HepG2 (cell line): ENCODE measurements around the gene ARIH2. TPM values are rescaled to one million over a fixed set of nuclear protein-coding genes. Genes with fewer than 3 reads are reported as not detected.

Experiments used
- ATAC-seq: fragments of 200-7000 bp; cut with Tn5 transposase; 3 replicates; pipeline ENCODE4 v1.9.1; 2020; ENCODE audit warnings: mild to moderate bottlenecking, moderate library complexity
- BruUV-seq: library from RNA; stranded (reverse); fragments of 400-500 nt; replicated peaks from 2 replicates; lab custom pipeline; 2021; lab: Mats Ljungman, UMichigan
- CTCF ChIA-PET: fragments of 300-600 bp; formaldehyde crosslinking; extraction: SDS; loops from one replicate; lab custom pipeline; 2021; ENCODE audit warnings: low total read pairs, inconsistent platforms, low intra/inter-chr PET ratio; lab: Yijun Ruan, JAX
- POLR2A ChIA-PET: fragments of 350-600 bp; sonication (Branson Sonifier 250); formaldehyde crosslinking; loops from one replicate; lab custom pipeline; 2020; ENCODE audit warnings: antibody characterized with exemption, inconsistent platforms; lab: Yijun Ruan, JAX
- DNase-seq: peaks from one replicate; pipeline ENCODE4 v3.0.0-alpha.2; 2015; ENCODE audit warnings: low spot score
- FAIRE-seq: peaks from 3 replicates; lab custom pipeline; 2011; peaks lifted over from hg19 to GRCh38; lab: Jason Lieb, UNC
- H2AFZ ChIP-seq: one replicate; pipeline ENCODE4 v1.6.1; 2011; ENCODE audit warnings: low read length, inconsistent platforms
- H3K27ac ChIP-seq: fragments of 300-600 bp; 3 replicates; pipeline ENCODE4 v1.8.0; 2011; ENCODE audit warnings: mixed run types, mild to moderate bottlenecking, mixed read lengths, low read length, inconsistent platforms; ENCODE audit not compliant: insufficient read depth; ENCODE audit errors: extremely low read length
- H3K27me3 ChIP-seq, 2 experiments: fragments of 200-600 bp in 1 of 2; 2 replicates in 1 of 2; 3 replicates in 1 of 2; pipeline versions ENCODE4 v1.6.0 to v1.8.0; 2011; ENCODE audit warnings: low read length in 2 of 2, mild to moderate bottlenecking in 2 of 2, moderate library complexity in 2 of 2, inconsistent platforms in 1 of 2; ENCODE audit not compliant: insufficient read depth in 2 of 2, control insufficient read depth in 1 of 2
- H3K36me3 ChIP-seq, 2 experiments: fragments of 200-600 bp in 1 of 2; replicated peaks in 1 of 2; 2 replicates in 1 of 2; 3 replicates in 1 of 2; pipeline versions ENCODE4 v1.5.1 to v1.8.0; 2011; ENCODE audit warnings: low read length in 2 of 2, inconsistent platforms in 1 of 2; ENCODE audit not compliant: insufficient read depth in 2 of 2, control insufficient read depth in 1 of 2
- H3K4me1 ChIP-seq: 2 replicates; pipeline ENCODE4 v1.5.1; 2012; ENCODE audit warnings: low read length, inconsistent platforms; ENCODE audit not compliant: insufficient read depth
- H3K4me2 ChIP-seq: 2 replicates; pipeline ENCODE4 v1.6.0; 2011; ENCODE audit warnings: low read depth, low read length, inconsistent platforms
- H3K4me3 ChIP-seq, 3 experiments: fragments of 200-600 bp in 1 of 3; sonication (generic), shearing (Covaris generic) in 1 of 3; replicated peaks in 1 of 3; 2 replicates each; pipeline ENCODE4 v1.5.1; 2011 to 2016; ENCODE audit warnings: low read length in 3 of 3, inconsistent platforms in 2 of 3, low read depth in 2 of 3, mild to moderate bottlenecking in 2 of 3, control low read depth in 1 of 3, mixed read lengths in 1 of 3; ENCODE audit not compliant: insufficient read depth in 1 of 3
- H3K79me2 ChIP-seq: one replicate; pipeline ENCODE4 v1.6.1; 2011; ENCODE audit warnings: low read length, inconsistent platforms; ENCODE audit not compliant: insufficient read depth
- H3K9ac ChIP-seq: 2 replicates; pipeline ENCODE4 v1.6.0; 2011; ENCODE audit warnings: mild to moderate bottlenecking, low read depth, low read length, inconsistent platforms; ENCODE audit not compliant: insufficient read depth
- H3K9me3 ChIP-seq: 2 replicates; pipeline ENCODE4 v1.5.1; 2012; ENCODE audit warnings: mild to moderate bottlenecking, low read length
- H4K20me1 ChIP-seq: 2 replicates; pipeline ENCODE4 v1.6.0; 2011; ENCODE audit warnings: inconsistent platforms, mild to moderate bottlenecking, low read length, moderate library complexity; ENCODE audit not compliant: insufficient read depth
- MEF2D ChIP-seq: sonication (generic); formaldehyde crosslinking; IDR thresholded peaks from 2 replicates; pipeline ENCODE4 v1.5.1; 2020; ENCODE audit warnings: mild to moderate bottlenecking, missing genetic modification reagents
- MTF2 ChIP-seq: sonication (generic); formaldehyde crosslinking; IDR thresholded peaks from 2 replicates; pipeline ENCODE4 v1.5.0; 2020; ENCODE audit warnings: missing genetic modification reagents, borderline replicate concordance
- ZFP36L1 ChIP-seq: sonication (generic); formaldehyde crosslinking; IDR thresholded peaks from 2 replicates; pipeline ENCODE4 v1.8.0; 2022; ENCODE audit warnings: mild to moderate bottlenecking, missing genetic modification reagents, moderate library complexity
- ZKSCAN1 ChIP-seq: fragments of 150-350 bp; IDR thresholded peaks from 2 replicates; pipeline ENCODE4 v1.6.1; 2014; ENCODE audit warnings: low read length
- ZNF577 ChIP-seq: sonication (generic); formaldehyde crosslinking; IDR thresholded peaks from 2 replicates; pipeline ENCODE4 v1.4.0; 2020; ENCODE audit warnings: mild to moderate bottlenecking, low read depth, missing genetic modification reagents, borderline replicate concordance
- WGBS: methylation state at CpG from one replicate; pipeline ENCODE4 v1.1.6; 2017; ENCODE audit warnings: low lambda C conversion rate; 5-methylcytosine and 5-hydroxymethylcytosine counted together
- in situ Hi-C: cut with HindIII; loops from 2 replicates; pipeline ENCODE4 v1.10.0; 2017; ENCODE audit warnings: low pct_unique_long_range_greater_than_20kb; ENCODE audit not compliant: extremely low pct_ligation_motif_present
- intact Hi-C: fragments of 100-400 bp; cut with micrococcal nuclease; formaldehyde crosslinking; loops from one replicate; pipeline ENCODE4 v1.10.0; 2022; ENCODE audit not compliant: unreplicated experiment
- polyA plus RNA-seq, 8 experiments: library from polyadenylated mRNA; depleted of rRNA in 3 of 8; stranded (reverse) in 7 of 8; unstranded in 1 of 8; fragments of >200 nt; fragmentation: Illumina TruSeq in 4 of 8; extraction: Trizol in 4 of 8; gene quantifications; 2 replicates each; pipeline versions ENCODE4 v1.2.1 to v1.2.3, GENCODE V29; 2011 to 2016; ENCODE audit warnings: low read depth in 4 of 8, missing spikeins in 1 of 8, mixed read lengths in 1 of 8; ENCODE audit not compliant: insufficient read depth in 1 of 8
- total RNA-seq, 5 experiments: library from RNA; depleted of rRNA; stranded (reverse); fragments of >200 nt; fragmentation: Illumina TruSeq; extraction: Trizol; gene quantifications; 2 replicates each; pipeline ENCODE4 v1.2.3, GENCODE V29; 2016; ENCODE audit warnings: low read depth in 1 of 5
- TF ChIP-seq, protein P1 (sequence below): sonication (generic); formaldehyde crosslinking; conservative IDR thresholded peaks from 2 replicates; pipeline ENCODE4 v1.4.0; 2020; ENCODE audit warnings: missing genetic modification reagents
- TF ChIP-seq, protein P2 (sequence below): sonication (generic); formaldehyde crosslinking; IDR thresholded peaks from 2 replicates; pipeline ENCODE4 v1.4.0; 2020; ENCODE audit warnings: missing genetic modification reagents, borderline replicate concordance

ARIH2 gene
- total and polyA plus RNA-seq, 2 of the 13 experiments (the other 11 are each of a cell fraction or from before 2014, with no cell fraction given) = 64.8 to 83.3 TPM

DNA sequence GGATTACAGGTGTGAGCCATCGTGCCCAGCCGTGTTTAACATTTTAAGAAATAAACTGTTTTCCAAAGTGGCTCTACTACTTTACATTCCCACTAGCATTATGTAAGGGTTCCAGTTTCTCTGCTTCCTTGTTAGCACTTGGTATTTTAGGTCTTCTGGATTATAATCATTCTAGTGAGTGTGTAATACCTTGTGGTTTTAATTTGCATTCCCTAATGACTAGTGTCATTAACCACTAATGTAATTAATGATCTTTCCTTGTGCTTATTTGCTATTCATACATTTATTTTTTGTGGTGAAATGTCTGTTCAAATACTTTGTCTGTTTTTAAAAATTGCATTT is 30.7 kb downstream of the ARIH2 start:
- Histone ChIP-seq H3K36me3 (peaks cover 0 to 14% of the 10 kb centered on the region in 2 experiments; a peak in 3 of 5 replicates), H3K79me2 (peaks cover 13% of the 10 kb centered on the region)

More for the DNA sequence above, 30.7 kb downstream of the ARIH2 start:
- H3K27me3 ChIP-seq = no peaks in the 10 kb centered on the region
- no peak overlapping the region for H3K9ac ChIP-seq
- TF ChIP-seq ZNF577 (no peak), MEF2D (CRISPR knock-in tag) (no peak), ZKSCAN1 (no peak), ZFP36L1 (CRISPR knock-in tag) (no peak), MTF2 (no peak)
- TF ChIP-seq, protein P1, sequence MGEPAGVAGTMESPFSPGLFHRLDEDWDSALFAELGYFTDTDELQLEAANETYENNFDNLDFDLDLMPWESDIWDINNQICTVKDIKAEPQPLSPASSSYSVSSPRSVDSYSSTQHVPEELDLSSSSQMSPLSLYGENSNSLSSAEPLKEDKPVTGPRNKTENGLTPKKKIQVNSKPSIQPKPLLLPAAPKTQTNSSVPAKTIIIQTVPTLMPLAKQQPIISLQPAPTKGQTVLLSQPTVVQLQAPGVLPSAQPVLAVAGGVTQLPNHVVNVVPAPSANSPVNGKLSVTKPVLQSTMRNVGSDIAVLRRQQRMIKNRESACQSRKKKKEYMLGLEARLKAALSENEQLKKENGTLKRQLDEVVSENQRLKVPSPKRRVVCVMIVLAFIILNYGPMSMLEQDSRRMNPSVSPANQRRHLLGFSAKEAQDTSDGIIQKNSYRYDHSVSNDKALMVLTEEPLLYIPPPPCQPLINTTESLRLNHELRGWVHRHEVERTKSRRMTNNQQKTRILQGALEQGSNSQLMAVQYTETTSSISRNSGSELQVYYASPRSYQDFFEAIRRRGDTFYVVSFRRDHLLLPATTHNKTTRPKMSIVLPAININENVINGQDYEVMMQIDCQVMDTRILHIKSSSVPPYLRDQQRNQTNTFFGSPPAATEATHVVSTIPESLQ (CRISPR knock-in tag) = no peak
- TF ChIP-seq, protein P2, sequence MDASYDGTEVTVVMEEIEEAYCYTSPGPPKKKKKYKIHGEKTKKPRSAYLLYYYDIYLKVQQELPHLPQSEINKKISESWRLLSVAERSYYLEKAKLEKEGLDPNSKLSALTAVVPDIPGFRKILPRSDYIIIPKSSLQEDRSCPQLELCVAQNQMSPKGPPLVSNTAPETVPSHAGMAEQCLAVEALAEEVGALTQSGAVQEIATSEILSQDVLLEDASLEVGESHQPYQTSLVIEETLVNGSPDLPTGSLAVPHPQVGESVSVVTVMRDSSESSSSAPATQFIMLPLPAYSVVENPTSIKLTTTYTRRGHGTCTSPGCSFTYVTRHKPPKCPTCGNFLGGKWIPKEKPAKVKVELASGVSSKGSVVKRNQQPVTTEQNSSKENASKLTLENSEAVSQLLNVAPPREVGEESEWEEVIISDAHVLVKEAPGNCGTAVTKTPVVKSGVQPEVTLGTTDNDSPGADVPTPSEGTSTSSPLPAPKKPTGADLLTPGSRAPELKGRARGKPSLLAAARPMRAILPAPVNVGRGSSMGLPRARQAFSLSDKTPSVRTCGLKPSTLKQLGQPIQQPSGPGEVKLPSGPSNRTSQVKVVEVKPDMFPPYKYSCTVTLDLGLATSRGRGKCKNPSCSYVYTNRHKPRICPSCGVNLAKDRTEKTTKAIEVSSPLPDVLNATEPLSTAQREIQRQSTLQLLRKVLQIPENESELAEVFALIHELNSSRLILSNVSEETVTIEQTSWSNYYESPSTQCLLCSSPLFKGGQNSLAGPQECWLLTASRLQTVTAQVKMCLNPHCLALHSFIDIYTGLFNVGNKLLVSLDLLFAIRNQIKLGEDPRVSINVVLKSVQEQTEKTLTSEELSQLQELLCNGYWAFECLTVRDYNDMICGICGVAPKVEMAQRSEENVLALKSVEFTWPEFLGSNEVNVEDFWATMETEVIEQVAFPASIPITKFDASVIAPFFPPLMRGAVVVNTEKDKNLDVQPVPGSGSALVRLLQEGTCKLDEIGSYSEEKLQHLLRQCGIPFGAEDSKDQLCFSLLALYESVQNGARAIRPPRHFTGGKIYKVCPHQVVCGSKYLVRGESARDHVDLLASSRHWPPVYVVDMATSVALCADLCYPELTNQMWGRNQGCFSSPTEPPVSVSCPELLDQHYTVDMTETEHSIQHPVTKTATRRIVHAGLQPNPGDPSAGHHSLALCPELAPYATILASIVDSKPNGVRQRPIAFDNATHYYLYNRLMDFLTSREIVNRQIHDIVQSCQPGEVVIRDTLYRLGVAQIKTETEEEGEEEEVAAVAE (CRISPR knock-in tag) = no peak
- in situ Hi-C loops = no loop called here
- BruUV-seq = no TSS peak
- no peak overlapping the region for H3K27ac ChIP-seq
- peaks cover 4% of the 10 kb centered on the region; the same call in 1 of the 2 replicates for H4K20me1 ChIP-seq
- no peak overlapping the region for H3K4me2 ChIP-seq
- DNase-seq (no peak), FAIRE-seq (no peak), ATAC-seq (no peak)
- no peak overlapping the region for H2AFZ ChIP-seq
- H3K4me1 ChIP-seq = peaks cover 19% of the 10 kb centered on the region
- intact Hi-C loops = no loop called here
- CTCF ChIA-PET = no interaction called here
- POLR2A ChIA-PET = no interaction called here
- WGBS = 95% methylated on average over 2 of the region's 2 CpGs
- no peaks in the 10 kb centered on the region for H3K9me3 ChIP-seq
- no peak overlapping the region for H3K4me3 ChIP-seq
